Transverse colon (tissue), 4 donors: ENCODE measurements around the gene PKIB. TPM values are rescaled to one million over a fixed set of nuclear protein-coding genes. Genes with fewer than 3 reads are reported as not detected.

ENCODE experiments used
- DNase-seq: peaks from one replicate; pipeline ENCODE4 v3.0.0-alpha.2; 2019
- H3K27ac ChIP-seq, 4 donors: fragments of 200-600 bp; sonication (generic); 2 replicates each; pipeline ENCODE4 v1.5.1; 2016 to 2018; ENCODE audit warnings: inconsistent platforms in 4 of 4
- H3K27me3 ChIP-seq: fragments of 200-600 bp; sonication (generic); 2 replicates; pipeline ENCODE4 v1.5.1; 2017; ENCODE audit warnings: inconsistent platforms
- H3K36me3 ChIP-seq, 4 donors: fragments of 200-600 bp; sonication (generic); 2 replicates each; pipeline ENCODE4 v1.5.1; 2017 to 2019; ENCODE audit warnings: inconsistent platforms in 4 of 4
- H3K4me1 ChIP-seq, 4 donors: fragments of 200-600 bp; sonication (generic); 2 replicates each; pipeline ENCODE4 v1.5.1; 2017 to 2020; ENCODE audit warnings: inconsistent platforms in 4 of 4
- H3K4me3 ChIP-seq, 4 donors: fragments of 200-600 bp; sonication (generic); 1 replicate in 1 of 4; 2 replicates in 3 of 4; pipeline versions ENCODE4 v1.5.1 to v1.6.1; 2017 to 2019; ENCODE audit warnings: inconsistent platforms in 4 of 4
- H3K9me3 ChIP-seq, 2 donors: fragments of 200-600 bp; sonication (generic); 2 replicates each; pipeline ENCODE4 v1.5.1; 2017 to 2019; ENCODE audit warnings: inconsistent platforms in 2 of 2
- EP300 ChIP-seq: sonication (generic); formaldehyde crosslinking; IDR thresholded peaks from one replicate; pipeline ENCODE4 v1.6.1; 2017; ENCODE audit warnings: antibody characterized with exemption, low read depth
- POLR2A ChIP-seq: fragments of 450-650 bp; IDR thresholded peaks from one replicate; pipeline ENCODE4 v1.6.1; 2016; ENCODE audit warnings: antibody characterized with exemption, mild to moderate bottlenecking, moderate library complexity
- POLR2AphosphoS5 ChIP-seq, 3 donors: sonication (generic); formaldehyde crosslinking; IDR thresholded peaks; one replicate each; pipeline ENCODE4 v1.6.1; 2016; ENCODE audit warnings: antibody characterized with exemption in 3 of 3
- WGBS, 2 donors: methylation state at CpG; one replicate each; pipeline ENCODE4 v1.1.5; 2018; ENCODE audit warnings: low coverage in 1 of 2; 5-methylcytosine and 5-hydroxymethylcytosine counted together
- in situ Hi-C, 4 donors: fragments of 200-750 bp; cut with MboI; loops; one replicate each; pipeline versions ENCODE4 v1.15.0 to v1.15.1; 2017; ENCODE audit warnings: low sequenced_read_pairs in 3 of 4, low pct_ligation_motif_present in 1 of 4, low pct_unique_long_range_greater_than_20kb in 1 of 4
- intact Hi-C: fragments of 100-400 bp; cut with DNase I; formaldehyde crosslinking; loops from one replicate; pipeline ENCODE4 v1.15.1; 2023; ENCODE audit warnings: low total_unique reads
- total RNA-seq, 4 donors: library from RNA; depleted of rRNA; stranded (reverse); fragments of >200 nt; gene quantifications; one replicate each; pipeline ENCODE4 v1.1.0, GENCODE V29; 2016
- TF ChIP-seq, protein P1 (sequence below), 5 experiments: fragments of 200-600 bp in 3 of 5; fragments of 450-650 bp in 2 of 5; sonication (generic) in 3 of 5; IDR thresholded peaks; 1 replicate in 2 of 5; 2 replicates in 3 of 5; pipeline ENCODE4 v1.5.1; 2016 to 2017; ENCODE audit warnings: antibody characterized with exemption in 5 of 5, inconsistent platforms in 3 of 5, mild to moderate bottlenecking in 2 of 5, moderate library complexity in 1 of 5

Gene PKIB
- total RNA-seq, 4 donors from 2014 or later, result 45.2 to 163 (median 96.1) TPM

DNA sequence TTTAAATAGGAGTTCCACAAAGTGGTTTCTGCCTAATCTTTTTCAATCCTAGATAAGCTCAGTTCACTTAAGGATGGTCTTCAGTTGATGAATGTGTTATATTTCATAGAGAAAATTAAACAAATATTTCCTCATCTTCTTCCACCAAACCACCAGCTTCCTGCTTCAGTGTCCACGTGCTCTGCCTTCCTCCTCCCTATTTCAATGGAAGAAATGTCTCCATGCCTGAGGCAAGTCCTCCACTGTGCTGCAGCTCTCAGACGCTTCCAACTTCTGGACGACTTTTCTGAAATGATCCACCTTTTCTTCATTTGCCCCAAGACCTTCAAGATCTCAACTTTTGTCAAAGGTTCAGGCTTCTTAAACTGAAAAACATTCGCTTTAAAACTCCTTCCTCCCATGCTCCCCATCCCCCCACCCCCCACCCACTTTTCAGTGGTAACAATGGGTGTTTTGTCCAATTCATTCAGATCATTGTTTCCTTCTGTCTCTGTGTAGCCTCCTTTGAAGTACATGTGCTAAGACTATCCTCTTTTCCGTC, 144.1 kb downstream of the PKIB start:
- H3K27me3 ChIP-seq, result no peaks in the 10 kb centered on the region
- H3K36me3 ChIP-seq, result no peaks in the 10 kb centered on the region
- 79 to 80% methylated on average over 5 of the region's 5 CpGs for WGBS, 2 donors
- intact Hi-C loops (no loop called here), in situ Hi-C loops (no loop called here)
- peaks cover 0 to 5% (median 2%) of the 10 kb centered on the region in 4 donors for H3K4me1 ChIP-seq
- no peak for DNase-seq
- H3K27ac ChIP-seq, result no peak overlapping the region
- H3K9me3 ChIP-seq, result no peaks in the 10 kb centered on the region
- TF ChIP-seq, protein P1, sequence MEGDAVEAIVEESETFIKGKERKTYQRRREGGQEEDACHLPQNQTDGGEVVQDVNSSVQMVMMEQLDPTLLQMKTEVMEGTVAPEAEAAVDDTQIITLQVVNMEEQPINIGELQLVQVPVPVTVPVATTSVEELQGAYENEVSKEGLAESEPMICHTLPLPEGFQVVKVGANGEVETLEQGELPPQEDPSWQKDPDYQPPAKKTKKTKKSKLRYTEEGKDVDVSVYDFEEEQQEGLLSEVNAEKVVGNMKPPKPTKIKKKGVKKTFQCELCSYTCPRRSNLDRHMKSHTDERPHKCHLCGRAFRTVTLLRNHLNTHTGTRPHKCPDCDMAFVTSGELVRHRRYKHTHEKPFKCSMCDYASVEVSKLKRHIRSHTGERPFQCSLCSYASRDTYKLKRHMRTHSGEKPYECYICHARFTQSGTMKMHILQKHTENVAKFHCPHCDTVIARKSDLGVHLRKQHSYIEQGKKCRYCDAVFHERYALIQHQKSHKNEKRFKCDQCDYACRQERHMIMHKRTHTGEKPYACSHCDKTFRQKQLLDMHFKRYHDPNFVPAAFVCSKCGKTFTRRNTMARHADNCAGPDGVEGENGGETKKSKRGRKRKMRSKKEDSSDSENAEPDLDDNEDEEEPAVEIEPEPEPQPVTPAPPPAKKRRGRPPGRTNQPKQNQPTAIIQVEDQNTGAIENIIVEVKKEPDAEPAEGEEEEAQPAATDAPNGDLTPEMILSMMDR (IDR thresholded peaks at IDR 0.05), result no peak
- TF ChIP-seq EP300 (no peak), POLR2A (no peak), POLR2AphosphoS5 (IDR thresholded peaks at IDR 0.05) (no peak)
- no peak overlapping the region for H3K4me3 ChIP-seq

DNA sequence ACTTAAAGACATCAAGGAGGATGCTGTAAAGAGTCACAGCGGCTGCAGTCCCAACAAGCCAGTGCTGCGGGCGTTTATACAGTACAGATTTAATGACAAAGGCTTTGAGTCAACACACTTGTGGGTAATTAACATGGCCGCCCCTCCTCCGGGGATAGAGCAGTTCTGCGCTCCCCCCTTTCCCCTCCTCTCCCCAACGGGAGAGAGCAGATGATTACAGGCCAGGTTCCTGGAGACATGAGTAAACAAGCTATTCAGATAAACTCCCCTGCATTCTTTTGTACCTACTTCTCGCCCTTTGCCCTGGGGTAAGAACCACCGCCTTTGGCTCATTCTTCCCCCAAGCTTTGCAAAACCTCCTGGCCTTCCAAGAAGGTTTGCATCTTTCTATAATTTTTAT, 145.7 kb downstream of the PKIB start:
- DNase-seq, result no peak
- Histone ChIP-seq H3K36me3 (no peaks in the 10 kb centered on the region), H3K4me1 (peaks cover 0 to 4% (median 0%) of the 10 kb centered on the region in 4 donors), H3K9me3 (no peaks in the 10 kb centered on the region), H3K27ac (no peak overlapping the region), H3K4me3 (no peak overlapping the region), H3K27me3 (no peaks in the 10 kb centered on the region)
- in situ Hi-C loops, result no loop called here
- intact Hi-C loops, result no loop called here
- 75 to 100% methylated on average over 1 to 9 of the region's 9 CpGs for WGBS, 2 donors
- TF ChIP-seq POLR2A, result no peak
- TF ChIP-seq, protein P1 (IDR thresholded peaks at IDR 0.05), result no peak
- no peak for TF ChIP-seq POLR2AphosphoS5 (IDR thresholded peaks at IDR 0.05)
- no peak for TF ChIP-seq EP300

DNA sequence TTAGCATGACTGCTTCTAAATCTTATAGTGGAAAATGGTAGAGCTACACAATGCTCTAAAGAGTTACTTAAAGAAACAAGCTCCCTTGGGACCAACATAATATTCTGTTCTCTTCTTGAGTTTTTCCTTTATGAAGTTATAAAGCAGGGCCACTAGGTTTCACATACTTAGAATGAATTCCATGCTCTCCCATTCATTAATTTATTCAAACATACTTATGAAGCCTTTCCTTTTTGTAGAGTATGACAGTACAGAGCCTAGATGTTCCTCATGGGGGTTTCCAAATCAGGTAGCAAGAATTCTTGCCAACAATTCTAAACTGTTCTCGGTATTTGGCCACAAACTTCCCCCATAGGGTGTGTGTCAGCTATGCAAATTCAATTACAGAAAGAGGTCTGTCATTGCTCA, 148.7 kb downstream of the PKIB start:
- in situ Hi-C loops, result no loop called here
- Histone ChIP-seq H3K4me1 (peaks cover 0 to 4% (median 0%) of the 10 kb centered on the region in 4 donors), H3K4me3 (no peak overlapping the region), H3K9me3 (no peaks in the 10 kb centered on the region), H3K36me3 (no peaks in the 10 kb centered on the region), H3K27me3 (no peaks in the 10 kb centered on the region), H3K27ac (no peak overlapping the region)
- TF ChIP-seq POLR2AphosphoS5 (IDR thresholded peaks at IDR 0.05) (no peak), POLR2A (no peak), EP300 (no peak)
- TF ChIP-seq, protein P1 (IDR thresholded peaks at IDR 0.05), result no peak
- no peak for DNase-seq
- intact Hi-C loops, result no loop called here
- 46 to 60% methylated on average over 1 of the region's 1 CpG for WGBS, 2 donors

DNA sequence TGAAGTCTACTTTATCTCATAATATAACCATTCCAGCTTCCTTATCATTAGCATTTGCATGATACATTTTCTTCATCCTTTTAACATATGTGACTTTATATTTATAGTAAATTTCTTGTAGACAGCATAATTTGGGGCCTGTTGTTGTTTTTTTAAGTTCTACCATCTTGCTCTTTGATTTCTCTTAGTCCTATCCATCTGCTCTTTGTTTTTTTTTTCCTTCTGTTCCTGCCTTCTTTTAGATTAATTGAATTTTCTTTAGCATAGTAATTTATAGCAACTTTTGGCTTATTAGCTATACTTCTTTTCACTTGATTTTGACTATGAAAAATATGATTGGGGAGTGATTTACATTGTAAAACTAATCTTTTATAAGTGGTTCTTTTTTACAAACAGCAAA, 150.1 kb downstream of the PKIB start:
- Histone ChIP-seq H3K9me3 (no peaks in the 10 kb centered on the region), H3K27me3 (no peaks in the 10 kb centered on the region), H3K4me1 (no peaks in the 10 kb centered on the region), H3K27ac (no peak overlapping the region), H3K4me3 (no peak overlapping the region), H3K36me3 (no peaks in the 10 kb centered on the region)
- intact Hi-C loops, result no loop called here
- no peak for DNase-seq
- TF ChIP-seq EP300 (no peak), POLR2A (no peak), POLR2AphosphoS5 (IDR thresholded peaks at IDR 0.05) (no peak)
- TF ChIP-seq, protein P1 (IDR thresholded peaks at IDR 0.05), result no peak
- in situ Hi-C loops, result no loop called here
